ENCODE results near the gene HYI. TPM values are rescaled to one million over a fixed set of nuclear protein-coding genes. Genes with fewer than 3 reads are reported as not detected.

HYI gene
- total and polyA plus RNA-seq, 7 donors, result 40.4 to 104 (median 72.8) TPM

GRCh38 chr1:43439781-43440180 lies 13.9 kb downstream of the HYI start:
- intact Hi-C loops (cut with DNase I), result no loop called here
- peaks cover 0 to 19% (median 13%) of the 10 kb centered on the region in 4 donors for H3K4me1 ChIP-seq
- WGBS, 2 donors, result 79 to 93% methylated on average over 7 of the region's 7 CpGs
- no peak overlapping the region for H3K4me3 ChIP-seq
- no peak overlapping the region for H3K27ac ChIP-seq
- no peak for DNase-seq
- no peaks in the 10 kb centered on the region for H3K9me3 ChIP-seq
- no peaks in the 10 kb centered on the region for H3K27me3 ChIP-seq
- H3K36me3 ChIP-seq, result peaks cover 27 to 83% (median 39%) of the 10 kb centered on the region in 4 donors
- TF ChIP-seq POLR2AphosphoS5 (IDR thresholded peaks at IDR 0.05), result no peak
- TF ChIP-seq CTCF (IDR thresholded peaks at IDR 0.05), result no peak
- no peak for TF ChIP-seq EP300 (IDR thresholded peaks at IDR 0.05)

DNA sequence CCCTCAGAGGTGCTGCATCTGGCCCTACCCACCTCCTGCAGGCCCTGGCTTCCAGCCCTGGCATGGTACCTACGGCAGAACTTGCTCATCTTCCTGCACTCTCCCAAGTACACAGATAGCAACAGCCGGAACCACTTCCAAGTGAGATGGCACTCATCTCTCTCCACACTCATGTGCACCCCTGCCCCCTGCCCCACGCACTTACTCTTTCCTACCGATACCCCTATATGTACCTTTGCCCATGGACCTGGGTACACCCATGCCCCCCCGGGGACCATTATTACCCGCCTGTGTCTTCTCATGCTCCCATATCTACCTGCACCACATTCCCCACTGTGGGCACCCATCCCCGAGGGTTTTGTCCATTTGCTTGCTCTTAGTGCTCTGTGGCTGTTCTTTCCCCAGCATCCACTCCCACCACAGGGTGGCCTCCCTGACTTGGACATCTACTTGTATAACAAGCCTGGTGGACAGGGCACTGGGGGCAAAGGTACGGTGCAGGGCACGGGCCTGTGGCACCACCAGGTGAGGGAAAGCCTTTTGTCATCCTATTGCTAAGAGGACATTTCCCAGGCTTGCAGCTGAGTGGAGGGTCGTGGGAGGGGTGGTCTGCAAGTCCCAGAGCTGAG lies 14.7 kb downstream of the HYI start:
- no peak overlapping the region for H3K27ac ChIP-seq
- intact Hi-C loops (cut with DNase I), result no loop called here
- peak; percentile 55 for DNase-seq
- TF ChIP-seq CTCF (IDR thresholded peaks at IDR 0.05) (no peak), POLR2AphosphoS5 (IDR thresholded peaks at IDR 0.05) (no peak), POLR2A (IDR thresholded peaks at IDR 0.05) (no peak)
- peaks cover 27 to 83% (median 41%) of the 10 kb centered on the region in 4 donors for H3K36me3 ChIP-seq
- H3K4me3 ChIP-seq, result no peak overlapping the region
- 89 to 94% methylated on average over 10 of the region's 10 CpGs for WGBS, 2 donors
- peaks cover 0 to 20% (median 14%) of the 10 kb centered on the region in 4 donors for H3K4me1 ChIP-seq
- H3K9me3 ChIP-seq, result no peaks in the 10 kb centered on the region
- H3K27me3 ChIP-seq, result no peaks in the 10 kb centered on the region

DNA sequence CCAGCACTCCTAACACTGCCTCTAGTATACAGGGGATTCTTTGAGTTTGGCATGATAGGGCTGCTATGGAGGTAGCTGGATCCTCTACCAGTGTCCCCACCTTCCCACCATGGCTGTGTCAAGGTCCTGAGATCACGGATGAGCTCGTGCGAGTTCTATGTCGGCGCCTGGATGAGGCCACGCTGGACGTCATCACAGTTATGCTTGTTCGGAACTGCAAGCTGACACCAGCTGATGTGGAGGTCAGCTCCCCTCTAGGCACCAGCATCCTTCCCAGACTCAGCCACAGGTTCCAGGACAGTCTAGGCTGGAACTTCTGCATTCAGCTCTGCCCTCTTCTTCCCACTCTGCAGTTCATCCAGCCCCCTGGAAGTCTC lies 15.2 kb downstream of the HYI start:
- H3K27ac ChIP-seq, result no peak overlapping the region
- intact Hi-C loops (cut with DNase I), result no loop called here
- peaks cover 0 to 20% (median 14%) of the 10 kb centered on the region in 4 donors for H3K4me1 ChIP-seq
- peak; percentile 52 for DNase-seq
- H3K36me3 ChIP-seq, result peaks cover 22 to 83% (median 38%) of the 10 kb centered on the region in 4 donors
- H3K27me3 ChIP-seq, result no peaks in the 10 kb centered on the region
- no peak overlapping the region for H3K4me3 ChIP-seq
- no peak for TF ChIP-seq CTCF (IDR thresholded peaks at IDR 0.05)
- no peak for TF ChIP-seq POLR2AphosphoS5 (IDR thresholded peaks at IDR 0.05)
- no peak for TF ChIP-seq EP300 (IDR thresholded peaks at IDR 0.05)
- TF ChIP-seq POLR2A (IDR thresholded peaks at IDR 0.05), result no peak
- no peaks in the 10 kb centered on the region for H3K9me3 ChIP-seq
- 95 to 97% methylated on average over 8 of the region's 8 CpGs for WGBS, 2 donors

GRCh38 chr1:43438006-43438405 lies 15.7 kb downstream of the HYI start:
- intact Hi-C loops (cut with DNase I), result no loop called here
- DNase-seq, result peak; percentile 40
- no peaks in the 10 kb centered on the region for H3K9me3 ChIP-seq
- H3K36me3 ChIP-seq, result peaks cover 18 to 83% (median 40%) of the 10 kb centered on the region in 4 donors
- no peak overlapping the region for H3K27ac ChIP-seq
- 95 to 96% methylated on average over 3 of the region's 3 CpGs for WGBS, 2 donors
- no peaks in the 10 kb centered on the region for H3K27me3 ChIP-seq
- H3K4me3 ChIP-seq, result no peak overlapping the region
- TF ChIP-seq POLR2A (IDR thresholded peaks at IDR 0.05) (no peak), CTCF (IDR thresholded peaks at IDR 0.05) (no peak), POLR2AphosphoS5 (IDR thresholded peaks at IDR 0.05) (no peak), EP300 (IDR thresholded peaks at IDR 0.05) (no peak)
- peaks cover 0 to 20% (median 14%) of the 10 kb centered on the region in 4 donors for H3K4me1 ChIP-seq
